ENCODE data around the gene FBP2.

Gene FBP2

GRCh38 chr9:94538908-94539307 is 54.7 kb downstream of the FBP2 start:
- DNase-seq, result no peak
- H3K27me3 ChIP-seq (ENCODE audit: insufficient read depth, low read depth, severe bottlenecking), result no peaks in the 10 kb centered on the region
- H3K36me3 ChIP-seq, result no peaks in the 10 kb centered on the region
- H3K4me3 ChIP-seq (ENCODE audit: low read depth, low read length), result no peak overlapping the region
- no peak overlapping the region for H3K27ac ChIP-seq
- no peaks in the 10 kb centered on the region for H3K9me3 ChIP-seq (ENCODE audit: severe bottlenecking)
- no peak for TF ChIP-seq CTCF (IDR thresholded peaks at IDR 0.05; ENCODE audit: low read depth, low read length)

GRCh38 chr9:94534901-94535300 is 58.7 kb downstream of the FBP2 start:
- Histone ChIP-seq H3K36me3 (no peaks in the 10 kb centered on the region), H3K27ac (no peak overlapping the region), H3K9me3 (ENCODE audit: severe bottlenecking) (no peaks in the 10 kb centered on the region), H3K27me3 (ENCODE audit: insufficient read depth, low read depth, severe bottlenecking) (no peaks in the 10 kb centered on the region), H3K4me3 (ENCODE audit: low read depth, low read length) (no peak overlapping the region)
- TF ChIP-seq CTCF (IDR thresholded peaks at IDR 0.05; ENCODE audit: low read depth, low read length), result no peak
- no peak for DNase-seq

GRCh38 chr9:94533601-94534000 is 60.0 kb downstream of the FBP2 start:
- no peak overlapping the region for H3K27ac ChIP-seq
- H3K36me3 ChIP-seq, result no peaks in the 10 kb centered on the region
- H3K27me3 ChIP-seq (ENCODE audit: insufficient read depth, low read depth, severe bottlenecking), result no peaks in the 10 kb centered on the region
- TF ChIP-seq CTCF (IDR thresholded peaks at IDR 0.05; ENCODE audit: low read depth, low read length), result no peak
- no peak for DNase-seq
- H3K4me3 ChIP-seq (ENCODE audit: low read depth, low read length), result no peak overlapping the region
- no peaks in the 10 kb centered on the region for H3K9me3 ChIP-seq (ENCODE audit: severe bottlenecking)

GRCh38 chr9:94533155-94533554 is 60.5 kb downstream of the FBP2 start:
- no peaks in the 10 kb centered on the region for H3K36me3 ChIP-seq
- DNase-seq, result no peak
- no peak overlapping the region for H3K27ac ChIP-seq
- no peak overlapping the region for H3K4me3 ChIP-seq (ENCODE audit: low read depth, low read length)
- no peak for TF ChIP-seq CTCF (IDR thresholded peaks at IDR 0.05; ENCODE audit: low read depth, low read length)
- no peaks in the 10 kb centered on the region for H3K9me3 ChIP-seq (ENCODE audit: severe bottlenecking)
- H3K27me3 ChIP-seq (ENCODE audit: insufficient read depth, low read depth, severe bottlenecking), result no peaks in the 10 kb centered on the region

GRCh38 chr9:94528886-94529285 is 64.7 kb downstream of the FBP2 start:
- H3K27ac ChIP-seq, result no peak overlapping the region
- no peaks in the 10 kb centered on the region for H3K36me3 ChIP-seq
- H3K9me3 ChIP-seq (ENCODE audit: severe bottlenecking), result no peaks in the 10 kb centered on the region
- no peaks in the 10 kb centered on the region for H3K27me3 ChIP-seq (ENCODE audit: insufficient read depth, low read depth, severe bottlenecking)
- no peak for DNase-seq
- TF ChIP-seq CTCF (IDR thresholded peaks at IDR 0.05; ENCODE audit: low read depth, low read length), result no peak
- H3K4me3 ChIP-seq (ENCODE audit: low read depth, low read length), result no peak overlapping the region

- TF ChIP-seq CTCF (IDR thresholded peaks at IDR 0.05; ENCODE audit: low read depth, low read length), result no peak
- no peak for DNase-seq
- Histone ChIP-seq H3K27me3 (ENCODE audit: insufficient read depth, low read depth, severe bottlenecking) (no peaks in the 10 kb centered on the region), H3K9me3 (ENCODE audit: severe bottlenecking) (no peaks in the 10 kb centered on the region), H3K4me3 (ENCODE audit: low read depth, low read length) (no peak overlapping the region), H3K27ac (no peak overlapping the region), H3K36me3 (no peaks in the 10 kb centered on the region)
Measured at GRCh38 chr9:94526951-94527350, 66.7 kb downstream of the FBP2 start.
